GM12878 (cell line): ENCODE data around the gene LSM14A. TPM values are rescaled to one million over a fixed set of nuclear protein-coding genes. Genes with fewer than 3 reads are reported as not detected.

Experiments used
- ATAC-seq: fragments of 200-7000 bp; cut with Tn5 transposase; 3 replicates; pipeline ENCODE4 v1.9.1; 2020; ENCODE audit warnings: mild to moderate bottlenecking, moderate library complexity
- BruUV-seq: library from RNA; stranded (reverse); fragments of 400-500 nt; replicated peaks from 2 replicates; lab custom pipeline; 2021; lab: Mats Ljungman, UMichigan
- CTCF ChIA-PET: fragments of 300-600 bp; sonication (Branson Sonifier 250); formaldehyde crosslinking; extraction: SDS; loops from one replicate; lab custom pipeline; 2021; ENCODE audit warnings: inconsistent platforms; lab: Yijun Ruan, JAX
- POLR2A ChIA-PET: fragments of 350-600 bp; formaldehyde crosslinking; extraction: SDS; loops from one replicate; lab custom pipeline; 2021; ENCODE audit warnings: inconsistent platforms; lab: Charles Lee
- RAD21 ChIA-PET: fragments of 300-600 bp; sonication (Branson Sonifier 250); formaldehyde crosslinking; loops from one replicate; lab custom pipeline; 2023; ENCODE audit warnings: antibody characterized with exemption; ENCODE audit not compliant: unreplicated experiment; lab: Charles Lee
- SMC1A ChIA-PET: fragments of 300-600 bp; sonication (Branson Sonifier 250); formaldehyde crosslinking; loops from one replicate; lab custom pipeline; 2023; ENCODE audit not compliant: unreplicated experiment, uncharacterized antibody; lab: Charles Lee
- DNase-seq: peaks from one replicate; pipeline ENCODE4 v3.0.0-alpha.2; 2011; ENCODE audit warnings: low read depth, low spot score
- FAIRE-seq: peaks from 3 replicates; lab custom pipeline; 2011; peaks lifted over from hg19 to GRCh38; lab: Jason Lieb, UNC
- H2AFZ ChIP-seq: 2 replicates; pipeline ENCODE4 v1.6.0; 2011; ENCODE audit warnings: low read depth, low read length, control low read depth; ENCODE audit not compliant: control insufficient read depth
- H3K27ac ChIP-seq: 2 replicates; pipeline ENCODE4 v1.5.1; 2011; ENCODE audit warnings: control low read depth; ENCODE audit not compliant: control insufficient read depth, insufficient read depth
- H3K27me3 ChIP-seq, 2 experiments: replicated peaks in 1 of 2; 2 replicates each; pipeline versions ENCODE4 v1.6.0 to v1.6.1; 2011; ENCODE audit warnings: low read length in 1 of 2; ENCODE audit not compliant: control insufficient read depth in 2 of 2, insufficient read depth in 2 of 2
- H3K36me3 ChIP-seq, 2 experiments: 2 replicates each; pipeline ENCODE4 v1.5.1; 2011; ENCODE audit warnings: low read length in 1 of 2; ENCODE audit not compliant: control insufficient read depth in 2 of 2, insufficient read depth in 2 of 2
- H3K4me1 ChIP-seq: 2 replicates; pipeline ENCODE4 v1.6.1; 2011; ENCODE audit warnings: mild to moderate bottlenecking, low read length, moderate library complexity, mixed read lengths; ENCODE audit not compliant: control insufficient read depth, insufficient read depth
- H3K4me2 ChIP-seq: 2 replicates; pipeline ENCODE4 v1.6.0; 2011; ENCODE audit warnings: control low read depth; ENCODE audit not compliant: control insufficient read depth, insufficient read depth
- H3K4me3 ChIP-seq: fragments of 200-600 bp; sonication (generic); 2 replicates; pipeline ENCODE4 v1.5.1; 2016
- H3K79me2 ChIP-seq: 2 replicates; pipeline ENCODE4 v1.6.0; 2011; ENCODE audit warnings: low read length; ENCODE audit not compliant: control insufficient read depth, insufficient read depth
- H3K9ac ChIP-seq: 2 replicates; pipeline ENCODE4 v1.8.0; 2011; ENCODE audit warnings: low read length, control low read depth, mixed read lengths; ENCODE audit not compliant: control insufficient read depth, insufficient read depth
- H3K9me3 ChIP-seq: replicated peaks from 3 replicates; pipeline ENCODE4 v1.5.1; 2011; ENCODE audit warnings: mild to moderate bottlenecking, low read length; ENCODE audit not compliant: control insufficient read depth, insufficient read depth
- H4K20me1 ChIP-seq: 2 replicates; pipeline ENCODE4 v1.6.0; 2011; ENCODE audit not compliant: control insufficient read depth, insufficient read depth
- ATF3 ChIP-seq: IDR thresholded peaks from 2 replicates; pipeline ENCODE4 v1.6.1; 2011; ENCODE audit warnings: low read depth, mild to moderate bottlenecking, low read length, moderate library complexity, borderline replicate concordance; ENCODE audit errors: extremely low read depth
- BACH1 ChIP-seq: fragments of 450-650 bp; IDR thresholded peaks from 2 replicates; pipeline ENCODE4 v1.6.1; 2017; ENCODE audit warnings: mild to moderate bottlenecking, borderline replicate concordance
- CBFB ChIP-seq: IDR thresholded peaks from 2 replicates; pipeline ENCODE4 v1.6.1; 2016; ENCODE audit warnings: antibody characterized with exemption, low read depth
- CBX3 ChIP-seq: fragments of 200-600 bp; sonication (generic); IDR thresholded peaks from 2 replicates; pipeline ENCODE4 v1.6.1; 2016; ENCODE audit warnings: low read depth, borderline replicate concordance
- CEBPB ChIP-seq, 2 experiments: fragments of 150-350 bp in 1 of 2; IDR thresholded peaks; 2 replicates each; pipeline ENCODE4 v1.6.1; 2012 to 2014; ENCODE audit warnings: low read depth in 2 of 2, low read length in 2 of 2, borderline replicate concordance in 1 of 2, inconsistent platforms in 1 of 2
- FOXK2 ChIP-seq: fragments of 450-650 bp; IDR thresholded peaks from 2 replicates; pipeline ENCODE4 v1.6.1; 2017; ENCODE audit warnings: mild to moderate bottlenecking, moderate library complexity
- HDAC6 ChIP-seq: fragments of 200-600 bp; sonication (generic); IDR thresholded peaks from one replicate; pipeline ENCODE4 v1.8.0; 2017; ENCODE audit warnings: antibody characterized with exemption; ENCODE audit not compliant: unreplicated experiment
- HDGF ChIP-seq: fragments of 450-650 bp; IDR thresholded peaks from 2 replicates; pipeline ENCODE4 v1.6.1; 2016; ENCODE audit warnings: antibody characterized with exemption
- MAX ChIP-seq: IDR thresholded peaks from 2 replicates; pipeline ENCODE4 v1.6.1; 2012; ENCODE audit warnings: low read depth, low read length, improper control_type of control experiment
- MTA3 ChIP-seq: IDR thresholded peaks from 2 replicates; pipeline ENCODE4 v1.6.1; 2012; ENCODE audit warnings: low read length, inconsistent platforms, borderline replicate concordance
- POLR2AphosphoS5 ChIP-seq: IDR thresholded peaks from 2 replicates; pipeline ENCODE4 v1.6.1; 2011; ENCODE audit warnings: mild to moderate bottlenecking, low read length, inconsistent platforms
- RB1 ChIP-seq: fragments of 450-650 bp; formaldehyde crosslinking; IDR thresholded peaks from 2 replicates; pipeline ENCODE4 v1.6.1; 2017; ENCODE audit warnings: mild to moderate bottlenecking, borderline replicate concordance
- RFX5 ChIP-seq: IDR thresholded peaks from 2 replicates; pipeline ENCODE4 v1.6.1; 2011; ENCODE audit warnings: low read depth, low read length, improper control_type of control experiment
- SMC3 ChIP-seq: IDR thresholded peaks from 2 replicates; pipeline ENCODE4 v1.6.1; 2011; ENCODE audit warnings: low read length, improper control_type of control experiment, borderline replicate concordance
- SREBF1 ChIP-seq: IDR thresholded peaks from 2 replicates; pipeline ENCODE4 v1.6.1; 2012; ENCODE audit warnings: mild to moderate bottlenecking, low read length
- SUZ12 ChIP-seq: fragments of 200-600 bp; sonication (generic); IDR thresholded peaks from one replicate; pipeline ENCODE4 v1.6.1; 2018; ENCODE audit warnings: antibody characterized with exemption, mild to moderate bottlenecking; ENCODE audit not compliant: unreplicated experiment
- TBL1XR1 ChIP-seq: IDR thresholded peaks from 2 replicates; pipeline ENCODE4 v1.6.1; 2012; ENCODE audit warnings: low read depth, low read length, improper control_type of control experiment
- ZNF592 ChIP-seq: fragments of 450-650 bp; IDR thresholded peaks from 2 replicates; pipeline ENCODE4 v1.6.1; 2017; ENCODE audit warnings: mild to moderate bottlenecking, moderate library complexity
- WGBS: methylation state at CpG from one replicate; pipeline ENCODE4 v1.1.6; 2016; ENCODE audit warnings: low lambda C conversion rate; ENCODE audit not compliant: insufficient replicate concordance, insufficient coverage; ENCODE audit errors: missing lambda C conversion rate; 5-methylcytosine and 5-hydroxymethylcytosine counted together
- in situ Hi-C: fragments of 300-500 bp; cut with MboI; formaldehyde crosslinking; loops from 9 replicates; pipeline ENCODE4 v1.14.3; 2018; ENCODE audit warnings: mixed read lengths
- intact Hi-C: fragments of 100-400 bp; cut with micrococcal nuclease; formaldehyde crosslinking; loops from one replicate; pipeline ENCODE4 v1.14.2; 2022; ENCODE audit not compliant: unreplicated experiment
- polyA plus RNA-seq, 11 experiments: library from polyadenylated mRNA; depleted of rRNA in 4 of 11; unstranded in 6 of 11; stranded (reverse) in 5 of 11; fragments of >200 nt; fragmentation: Nextera tagmentation in 4 of 11; fragmentation: Illumina TruSeq in 1 of 11; extraction: Ambion mirVana in 4 of 11; extraction: Trizol in 1 of 11; gene quantifications; 1 replicate in 1 of 11; 2 replicates in 10 of 11; pipeline versions ENCODE4 v1.2.1 to v1.2.3, GENCODE V29; 2011 to 2016; ENCODE audit warnings: inconsistent platforms in 2 of 11, missing spikeins in 2 of 11, low read depth in 1 of 11
- total RNA-seq, 4 experiments: library from RNA; depleted of rRNA in 3 of 4; stranded (reverse); fragments of >200 nt in 3 of 4; fragmentation: Illumina TruSeq in 1 of 4; extraction: Trizol in 1 of 4; gene quantifications; 2 replicates each; pipeline versions ENCODE4 v1.2.1 to v1.2.3, GENCODE V29; 2013 to 2021

LSM14A gene
- total and polyA plus RNA-seq, 10 of the 15 experiments (the other 5 are each of a cell fraction or from before 2014, with no cell fraction given), result 21.9 to 193 (median 89.4) TPM

- FAIRE-seq, result no peak
- no peak for DNase-seq
- CTCF ChIA-PET, result no interaction called here
- TF ChIP-seq FOXK2, result no peak
- TF ChIP-seq SMC3, result no peak
- TF ChIP-seq BACH1, result no peak
- no peak for TF ChIP-seq MAX
- TF ChIP-seq CBX3, result no peak
- no peak for TF ChIP-seq SUZ12
- TF ChIP-seq MTA3, result no peak
- no peak for TF ChIP-seq TBL1XR1
- no peak for TF ChIP-seq ZNF592
- no peak for TF ChIP-seq HDAC6
- no peak for TF ChIP-seq SREBF1
- TF ChIP-seq HDGF, result no peak
- no peak for TF ChIP-seq POLR2AphosphoS5
- TF ChIP-seq CBFB, result no peak
- TF ChIP-seq RB1, result no peak
- TF ChIP-seq CEBPB (IDR thresholded peaks at IDR 0.05; ENCODE audit: borderline replicate concordance in 1 of 2, low read depth in 2 of 2, low read length in 2 of 2), result no peak
- no peak for TF ChIP-seq ATF3
- no peak for TF ChIP-seq RFX5
- H3K4me2 ChIP-seq, result no peak overlapping the region
- intact Hi-C loops (no loop called here), in situ Hi-C loops (no loop called here)
- no peaks in the 10 kb centered on the region for H3K4me1 ChIP-seq
- no peaks in the 10 kb centered on the region; a peak in 1 of 4 replicates for H3K27me3 ChIP-seq
- no peak overlapping the region for H3K4me3 ChIP-seq
- no TSS peak for BruUV-seq
- POLR2A ChIA-PET, result interaction anchor here (0.7 kb wide), 1 partner anchor 334 kb away, joined by 4 read pairs; no protein-coding TSS in a partner anchor
- H3K27ac ChIP-seq, result no peak overlapping the region
- RAD21 ChIA-PET, result no interaction called here
- H4K20me1 ChIP-seq, result no peaks in the 10 kb centered on the region
- H3K9ac ChIP-seq, result no peak overlapping the region
- no peak for ATAC-seq
- WGBS, result 50% methylated on average over 2 of the region's 2 CpGs
- H3K9me3 ChIP-seq, result no peaks in the 10 kb centered on the region
- no peaks in the 10 kb centered on the region for H3K36me3 ChIP-seq
- SMC1A ChIA-PET, result no interaction called here
- H2AFZ ChIP-seq, result no peak overlapping the region
- no peaks in the 10 kb centered on the region for H3K79me2 ChIP-seq
These were observed 17.9 kb upstream of the LSM14A start for GRCh38 chr19:34154401-34154800.
